GM19395 (cell line): ENCODE data around the gene ACTN3.
"Not testable (repeated sequence)": the region's sequence is repeated elsewhere in the genome, so short reads cannot be mapped to it uniquely, and the experiment has no call there.

Source experiments
- ATAC-seq: cut with Tn5 transposase; IDR thresholded peaks from one replicate; pipeline ENCODE4 v1.9.1; 2021; ENCODE audit warnings: mild to moderate bottlenecking, moderate library complexity; ENCODE audit not compliant: unreplicated experiment

The ACTN3 gene

GRCh38 chr11:66543263-66544107 is 3.2 kb upstream of the ACTN3 start:
- no peak for ATAC-seq

- ATAC-seq = not testable (repeated sequence)
Observed at GRCh38 chr11:66544952-66545351, 1.8 kb upstream of the ACTN3 start.

GRCh38 chr11:66545701-66546367 is 869 bp upstream of the ACTN3 start, which contains the start of gene ZDHHC24:
Gene ZDHHC24 (minus strand): TSS chr11:66546048. CDS start chr11:66546003, 45 bp downstream.
- peak; percentile 87 for ATAC-seq

- ATAC-seq = no peak
Observed at GRCh38 chr11:66546966-66547661, 411 bp downstream of the ACTN3 start.

DNA sequence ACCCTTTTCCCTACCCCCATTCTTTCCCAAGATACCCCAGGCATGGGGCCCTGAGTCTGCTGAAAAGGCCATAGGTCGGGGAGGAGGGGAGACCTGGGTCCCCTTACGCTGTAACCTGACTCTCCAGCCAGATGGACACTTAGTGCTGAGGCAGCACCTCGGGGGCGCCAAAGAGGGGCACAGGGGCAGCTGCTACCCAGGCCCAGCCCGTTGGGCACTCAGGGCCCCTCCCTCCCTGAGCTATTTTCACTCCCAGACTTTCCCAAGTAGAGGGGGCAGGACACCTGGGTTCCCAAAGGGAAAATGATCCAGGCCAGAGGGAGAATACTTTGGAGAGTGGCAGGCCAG is 933 bp downstream of the ACTN3 start:
- no peak for ATAC-seq

- no peak for ATAC-seq
Observed at GRCh38 chr11:66548041-66548440, 1.3 kb downstream of the ACTN3 start.

DNA sequence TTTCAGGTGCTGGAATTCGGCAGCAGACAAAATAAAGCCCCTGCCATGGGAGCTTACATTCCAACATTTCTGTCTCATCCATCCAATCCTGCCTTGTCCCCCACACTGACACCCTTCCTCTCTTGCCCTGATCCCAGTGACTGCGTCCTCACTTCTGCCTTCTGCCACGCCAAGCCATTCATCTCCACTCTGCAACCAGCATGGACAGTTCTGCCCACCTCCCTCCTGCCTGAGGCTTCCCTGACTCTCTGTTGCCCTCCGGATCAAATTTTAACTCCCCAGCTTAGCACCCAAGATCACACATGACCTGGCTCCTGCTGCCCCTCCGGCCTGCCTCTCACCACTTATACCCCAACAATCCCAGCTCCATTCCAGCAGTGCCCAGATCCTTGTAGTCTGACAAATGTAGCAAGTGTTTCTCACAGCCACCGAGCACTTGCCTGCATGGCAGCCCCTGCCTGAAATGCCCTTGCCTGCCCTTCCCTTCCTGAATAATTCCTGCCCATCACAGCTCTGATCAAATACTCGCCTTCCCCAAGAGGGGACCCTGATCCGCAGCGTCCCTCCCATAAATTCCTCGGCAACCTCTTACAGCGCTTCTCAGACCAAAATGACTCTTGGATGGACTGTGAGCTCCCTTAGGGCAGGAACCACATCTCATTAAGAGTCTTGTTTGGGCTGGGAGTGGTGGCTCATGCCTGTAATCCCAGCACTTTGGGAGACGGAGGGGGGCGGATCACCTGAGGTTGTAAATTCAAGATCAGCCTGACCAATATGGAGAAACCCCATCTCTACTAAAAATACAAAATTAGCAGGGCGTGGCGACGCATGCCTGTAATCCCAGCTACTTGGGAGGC is 2.3 kb downstream of the ACTN3 start:
- no peak for ATAC-seq

DNA sequence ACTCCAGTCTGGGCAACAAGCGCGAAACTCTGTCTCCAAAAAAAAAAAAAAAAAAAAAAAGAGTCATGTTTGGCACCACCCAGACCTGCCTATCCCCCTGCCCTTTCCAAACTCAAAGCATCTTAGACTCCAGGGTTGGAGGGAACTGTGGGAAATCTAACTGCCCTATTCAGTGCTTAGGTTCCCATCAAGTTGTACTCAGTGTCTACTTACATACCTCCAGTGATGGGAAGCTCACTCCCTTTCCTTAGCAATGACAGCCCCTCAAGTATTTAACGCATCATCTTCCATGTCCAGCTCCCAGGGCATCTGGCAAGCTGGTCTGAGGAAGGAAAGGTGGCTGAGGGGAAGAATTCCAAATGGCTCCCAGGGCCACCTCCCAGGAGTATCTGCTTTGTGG is 3.0 kb downstream of the ACTN3 start:
- no peak for ATAC-seq

DNA sequence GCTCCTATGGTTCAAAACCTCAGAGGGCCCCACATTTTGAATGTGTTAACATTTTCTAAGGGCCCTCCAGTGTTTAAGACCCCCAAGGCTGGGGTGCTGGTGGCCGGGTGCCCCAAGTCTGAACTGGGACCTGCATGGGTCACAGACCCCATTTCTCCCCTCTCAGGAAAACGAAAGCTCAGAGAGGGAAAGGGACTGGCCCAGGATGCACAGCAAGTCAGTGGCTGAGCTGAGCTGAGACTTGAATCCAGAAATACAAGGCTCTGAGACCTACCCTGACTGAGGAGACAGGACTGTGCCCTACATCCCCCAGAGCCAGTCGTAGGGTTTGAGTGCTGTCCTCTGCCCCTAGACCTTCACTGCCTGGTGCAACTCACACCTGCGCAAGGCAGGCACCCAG is 4.2 kb downstream of the ACTN3 start:
- no peak for ATAC-seq

DNA sequence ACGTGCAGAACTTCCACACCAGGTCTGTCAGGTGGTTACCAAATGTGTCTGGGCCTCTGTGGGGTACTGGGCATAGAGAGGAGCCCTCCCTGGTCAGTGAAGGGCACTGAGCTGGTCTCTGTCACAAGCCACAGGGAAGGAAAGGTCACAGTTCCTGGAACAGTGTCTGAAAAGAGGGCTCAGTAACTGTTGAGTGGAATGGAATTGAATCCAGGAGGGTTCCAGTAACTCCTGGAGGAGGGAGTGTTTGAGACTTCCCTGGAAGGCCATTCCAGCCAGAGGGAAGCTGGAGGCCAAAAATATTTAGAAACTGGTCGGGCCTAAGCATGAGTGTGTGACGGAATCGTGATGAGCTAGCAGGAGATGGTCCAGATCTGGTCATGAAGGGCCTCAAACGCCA is 7.9 kb downstream of the ACTN3 start:
- ATAC-seq = no peak

DNA sequence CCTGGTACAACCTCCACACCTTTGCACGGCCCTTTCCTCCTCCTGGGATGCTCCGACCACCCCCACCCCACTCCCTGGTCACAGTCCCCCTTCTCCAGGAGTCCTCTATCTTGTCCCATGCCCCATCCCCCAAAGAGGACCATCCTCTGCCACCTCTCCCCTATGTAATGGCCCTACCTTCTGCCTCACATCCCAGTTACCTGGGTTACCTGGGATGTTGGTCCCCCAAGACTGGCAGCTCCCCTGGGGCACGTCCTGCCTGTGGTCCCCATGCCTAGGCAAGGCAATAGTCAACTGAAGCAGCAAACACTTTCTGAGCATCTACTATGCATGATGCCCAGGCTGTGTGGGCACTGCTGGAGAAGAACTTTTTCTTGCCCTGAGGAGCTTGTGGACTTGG is 8.7 kb downstream of the ACTN3 start:
- ATAC-seq = no peak

- ATAC-seq = no peak
Observed at GRCh38 chr11:66556086-66556485, 9.4 kb downstream of the ACTN3 start.

GRCh38 chr11:66557733-66558326 is 11.1 kb downstream of the ACTN3 start:
- ATAC-seq = no peak

DNA sequence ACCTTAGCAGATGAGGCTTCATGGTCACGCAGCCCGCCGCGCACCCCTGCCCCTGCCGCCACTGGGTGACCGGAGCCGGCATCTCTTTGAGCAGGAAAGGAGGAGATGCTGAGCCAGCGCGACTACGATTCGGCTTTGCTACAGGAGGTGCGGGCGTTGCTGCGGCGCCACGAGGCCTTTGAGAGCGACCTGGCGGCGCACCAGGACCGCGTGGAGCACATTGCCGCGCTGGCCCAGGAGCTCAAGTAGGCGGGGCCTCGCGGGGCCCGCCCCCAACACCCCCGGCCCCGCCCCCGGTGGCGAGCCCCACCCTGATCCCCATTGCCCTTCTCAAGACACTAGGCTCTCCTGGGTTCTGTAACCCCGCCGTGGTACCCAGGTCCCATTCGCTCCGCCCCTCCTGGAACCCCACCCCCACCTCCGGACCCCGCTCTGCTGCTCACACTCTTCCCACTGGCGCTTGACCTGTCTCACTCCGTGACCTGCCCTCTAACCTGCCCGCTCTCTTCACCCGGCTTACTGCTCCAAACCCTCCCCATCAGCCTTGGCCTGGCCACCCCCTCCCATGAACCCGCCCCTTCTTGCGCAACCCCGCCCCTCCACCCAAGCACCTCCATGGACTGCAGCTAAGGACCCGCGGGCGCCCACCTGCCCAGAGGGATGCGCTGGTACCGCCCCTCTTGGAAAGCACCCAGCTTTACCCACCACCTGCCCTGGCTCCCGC is 12.6 kb downstream of the ACTN3 start:
- ATAC-seq = no peak

GRCh38 chr11:66559866-66560676 is 13.4 kb downstream of the ACTN3 start:
- no peak for ATAC-seq

DNA sequence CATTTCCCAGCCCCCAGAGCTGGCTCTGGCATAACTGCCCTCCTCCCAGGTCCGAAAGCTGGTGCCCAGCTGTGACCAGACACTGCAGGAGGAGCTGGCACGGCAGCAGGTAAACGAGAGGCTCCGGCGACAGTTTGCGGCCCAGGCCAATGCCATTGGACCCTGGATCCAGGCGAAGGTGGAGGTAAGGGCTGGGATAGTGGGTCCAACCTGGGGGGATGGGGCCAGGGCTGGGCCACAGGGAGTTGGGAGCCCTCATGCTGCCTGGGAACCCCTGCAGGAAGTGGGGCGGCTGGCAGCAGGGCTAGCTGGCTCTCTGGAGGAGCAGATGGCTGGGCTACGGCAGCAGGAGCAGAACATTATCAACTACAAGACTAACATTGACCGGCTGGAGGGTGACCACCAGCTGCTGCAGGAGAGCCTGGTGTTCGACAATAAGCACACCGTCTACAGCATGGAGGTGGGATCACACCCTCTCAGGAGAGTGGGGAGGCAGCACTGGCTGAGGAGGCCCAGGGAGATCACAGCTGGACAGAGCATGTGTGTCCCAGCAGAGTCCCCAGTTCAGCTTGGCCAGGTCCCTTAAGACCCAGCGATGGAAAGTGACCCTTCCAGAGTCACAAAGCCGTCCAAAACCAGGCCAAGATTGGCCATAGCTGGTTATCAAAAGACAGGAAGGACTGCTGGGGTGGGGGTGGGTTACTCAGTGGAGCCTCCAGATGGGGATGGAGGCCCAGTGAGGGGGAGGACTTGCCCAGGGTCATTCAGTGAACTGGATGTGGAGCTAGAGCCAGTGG is 14.7 kb downstream of the ACTN3 start:
- ATAC-seq = no peak

GRCh38 chr11:66561975-66562248 is 15.2 kb downstream of the ACTN3 start:
- ATAC-seq = no peak

- no peak for ATAC-seq
Observed at GRCh38 chr11:66562275-66562674, 15.6 kb downstream of the ACTN3 start.
